Neural crest cell (in vitro differentiated cells): Measurements from ENCODE around the gene DAPK1. TPM values are rescaled to one million over a fixed set of nuclear protein-coding genes. Genes with fewer than 3 reads are reported as not detected.

ENCODE experiments used
- DNase-seq: peaks from one replicate; pipeline ENCODE4 v3.0.0; 2021; ENCODE audit warnings: low read depth, mixed read lengths, low spot score
- H3K27ac Mint-ChIP-seq: one replicate; pipeline ENCODE4 v1.8.0; 2021; ENCODE audit warnings: mild to moderate bottlenecking, mixed read lengths; ENCODE audit not compliant: unreplicated experiment
- H3K27me3 Mint-ChIP-seq: 2 replicates; pipeline ENCODE4 v1.8.0; 2021; ENCODE audit warnings: low read depth, mild to moderate bottlenecking, mixed read lengths
- H3K36me3 Mint-ChIP-seq: 2 replicates; pipeline ENCODE4 v1.8.0; 2021; ENCODE audit warnings: low read depth, mild to moderate bottlenecking, mixed read lengths
- H3K4me1 Mint-ChIP-seq: 2 replicates; pipeline ENCODE4 v1.8.0; 2021; ENCODE audit warnings: mixed read lengths
- H3K4me3 Mint-ChIP-seq: one replicate; pipeline ENCODE4 v1.8.0; 2021; ENCODE audit warnings: mild to moderate bottlenecking, mixed read lengths
- H3K9me3 Mint-ChIP-seq: 2 replicates; pipeline ENCODE4 v1.8.0; 2021; ENCODE audit warnings: mixed read lengths
- total RNA-seq: library from RNA; stranded (reverse); gene quantifications from 2 replicates; pipeline ENCODE4 v1.2.1, GENCODE V29; 2021
- TF ChIP-seq, protein P1 (sequence below): fragments of 200-600 bp; sonication (generic); conservative IDR thresholded peaks from 2 replicates; pipeline ENCODE4 v1.5.0; 2021; ENCODE audit warnings: antibody characterized with exemption, mild to moderate bottlenecking

The DAPK1 gene
- total RNA-seq, 1 donor from 2014 or later, result 62.7 TPM

DNA sequence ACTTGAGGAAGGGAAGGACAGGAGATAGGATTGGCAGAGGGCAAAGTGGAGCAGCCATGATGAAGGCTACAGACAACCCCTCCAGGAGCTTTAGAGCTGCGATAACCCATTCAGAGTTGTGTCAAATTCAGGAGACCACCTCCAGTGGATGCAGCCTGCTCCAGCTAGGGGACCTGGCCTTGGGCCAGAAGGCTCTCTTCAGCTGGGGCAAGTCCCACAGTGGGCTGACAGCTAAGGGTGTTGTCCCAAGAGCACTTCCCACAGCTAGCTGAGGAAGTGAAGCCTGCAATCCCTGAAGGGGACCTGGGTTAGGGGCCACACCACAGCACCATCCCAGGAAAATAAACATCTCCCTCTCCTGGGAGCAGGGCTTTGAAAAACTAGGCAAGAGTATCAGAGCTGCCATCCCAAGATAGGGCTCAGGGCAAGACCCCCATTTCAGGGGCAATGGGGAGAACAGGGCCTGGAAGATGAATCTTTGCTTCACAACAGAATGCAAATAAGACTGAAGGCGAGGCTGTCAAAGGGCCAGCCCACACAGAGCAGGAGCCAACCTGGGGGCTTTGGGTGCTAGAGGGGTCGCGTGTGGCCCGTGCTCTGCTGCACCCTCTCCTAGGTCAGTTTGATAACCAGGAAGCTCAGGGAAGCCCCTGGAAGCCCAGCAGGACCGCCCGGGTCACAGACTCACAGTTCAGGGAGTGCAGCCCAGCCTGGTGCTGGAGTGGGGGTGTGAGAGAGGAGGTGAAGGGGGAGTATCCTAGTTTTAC is 19.3 kb upstream of the DAPK1 start:
- H3K9me3 Mint-ChIP-seq, result no peaks in the 10 kb centered on the region
- no peak for DNase-seq
- H3K4me3 Mint-ChIP-seq, result no peak overlapping the region
- no peaks in the 10 kb centered on the region for H3K4me1 Mint-ChIP-seq
- H3K27ac Mint-ChIP-seq, result no peak overlapping the region
- TF ChIP-seq, protein P1, sequence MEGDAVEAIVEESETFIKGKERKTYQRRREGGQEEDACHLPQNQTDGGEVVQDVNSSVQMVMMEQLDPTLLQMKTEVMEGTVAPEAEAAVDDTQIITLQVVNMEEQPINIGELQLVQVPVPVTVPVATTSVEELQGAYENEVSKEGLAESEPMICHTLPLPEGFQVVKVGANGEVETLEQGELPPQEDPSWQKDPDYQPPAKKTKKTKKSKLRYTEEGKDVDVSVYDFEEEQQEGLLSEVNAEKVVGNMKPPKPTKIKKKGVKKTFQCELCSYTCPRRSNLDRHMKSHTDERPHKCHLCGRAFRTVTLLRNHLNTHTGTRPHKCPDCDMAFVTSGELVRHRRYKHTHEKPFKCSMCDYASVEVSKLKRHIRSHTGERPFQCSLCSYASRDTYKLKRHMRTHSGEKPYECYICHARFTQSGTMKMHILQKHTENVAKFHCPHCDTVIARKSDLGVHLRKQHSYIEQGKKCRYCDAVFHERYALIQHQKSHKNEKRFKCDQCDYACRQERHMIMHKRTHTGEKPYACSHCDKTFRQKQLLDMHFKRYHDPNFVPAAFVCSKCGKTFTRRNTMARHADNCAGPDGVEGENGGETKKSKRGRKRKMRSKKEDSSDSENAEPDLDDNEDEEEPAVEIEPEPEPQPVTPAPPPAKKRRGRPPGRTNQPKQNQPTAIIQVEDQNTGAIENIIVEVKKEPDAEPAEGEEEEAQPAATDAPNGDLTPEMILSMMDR, result no peak
- no peaks in the 10 kb centered on the region for H3K36me3 Mint-ChIP-seq
- H3K27me3 Mint-ChIP-seq, result peaks cover 2% of the 10 kb centered on the region

DNA sequence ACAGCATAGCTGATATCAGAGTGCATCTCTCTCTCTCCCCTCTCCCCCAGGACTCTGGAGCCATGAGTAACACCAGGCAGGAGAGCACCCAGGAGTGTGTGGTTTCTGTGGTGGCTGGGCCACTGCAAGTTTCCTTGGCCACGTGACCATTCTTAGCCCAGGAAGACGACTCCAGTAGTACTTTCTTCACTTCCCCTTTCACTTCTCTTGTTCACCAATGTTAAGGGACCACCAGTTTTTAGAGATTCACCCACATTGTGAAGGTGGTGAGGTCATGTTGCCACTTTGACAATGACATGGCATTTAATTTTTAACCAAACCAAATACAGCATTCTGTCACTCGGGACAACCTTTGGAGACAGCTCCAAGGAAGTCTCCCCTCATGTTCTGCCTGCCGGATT is 17.9 kb upstream of the DAPK1 start:
- no peak for DNase-seq
- H3K36me3 Mint-ChIP-seq, result no peaks in the 10 kb centered on the region
- H3K27ac Mint-ChIP-seq, result no peak overlapping the region
- H3K4me1 Mint-ChIP-seq, result no peaks in the 10 kb centered on the region
- TF ChIP-seq, protein P1, result no peak
- peaks cover 2% of the 10 kb centered on the region for H3K27me3 Mint-ChIP-seq
- H3K9me3 Mint-ChIP-seq, result no peaks in the 10 kb centered on the region
- H3K4me3 Mint-ChIP-seq, result no peak overlapping the region

DNA sequence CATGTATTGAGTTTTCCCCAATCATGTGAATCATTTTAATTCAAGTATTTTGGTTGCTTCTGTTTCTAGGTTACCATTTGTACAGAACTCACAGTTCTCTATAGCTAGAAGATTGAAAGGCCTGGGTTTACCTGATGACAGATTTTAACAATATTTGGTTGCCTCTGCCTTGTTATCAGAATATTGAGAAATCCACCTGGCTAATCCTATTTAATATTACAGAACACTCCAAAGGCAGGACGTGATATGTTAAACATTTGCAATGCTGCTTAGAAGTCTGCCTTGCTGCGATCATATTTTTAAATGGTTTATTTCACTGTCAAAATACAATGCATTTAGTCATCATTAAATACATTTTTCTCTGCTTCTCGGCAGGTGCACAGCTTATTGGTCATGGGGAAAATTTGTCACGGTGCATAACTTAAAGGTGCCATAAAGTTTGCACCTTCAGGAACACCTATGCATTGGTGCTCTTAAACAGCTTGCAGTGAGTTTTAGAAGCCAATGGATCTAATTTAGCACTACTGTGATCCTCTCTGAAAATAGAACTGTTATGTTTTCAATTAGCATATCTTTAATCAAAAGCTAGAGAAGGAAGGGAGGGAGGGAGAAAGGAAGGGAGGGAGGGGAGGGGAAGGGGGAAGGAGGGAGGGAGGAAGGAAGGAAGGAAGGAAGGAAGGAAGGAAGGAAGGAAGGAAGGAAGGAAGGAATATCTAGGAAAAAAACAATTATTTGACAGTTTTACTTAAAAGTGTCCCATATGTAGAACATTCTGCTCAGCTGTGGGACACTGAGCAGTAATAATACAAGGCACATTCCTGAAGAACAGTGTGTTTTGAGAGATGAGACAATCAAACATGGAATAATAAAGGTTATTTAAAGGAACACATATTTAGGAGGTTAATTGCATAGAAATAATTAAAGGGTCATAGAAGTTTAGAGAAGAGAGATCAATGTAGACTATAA is 15.5 kb upstream of the DAPK1 start:
- H3K36me3 Mint-ChIP-seq, result no peaks in the 10 kb centered on the region
- no peak overlapping the region for H3K27ac Mint-ChIP-seq
- no peaks in the 10 kb centered on the region for H3K9me3 Mint-ChIP-seq
- no peaks in the 10 kb centered on the region for H3K4me1 Mint-ChIP-seq
- H3K4me3 Mint-ChIP-seq, result no peak overlapping the region
- peaks cover 2% of the 10 kb centered on the region for H3K27me3 Mint-ChIP-seq
- TF ChIP-seq, protein P1, result no peak
- no peak for DNase-seq

DNA sequence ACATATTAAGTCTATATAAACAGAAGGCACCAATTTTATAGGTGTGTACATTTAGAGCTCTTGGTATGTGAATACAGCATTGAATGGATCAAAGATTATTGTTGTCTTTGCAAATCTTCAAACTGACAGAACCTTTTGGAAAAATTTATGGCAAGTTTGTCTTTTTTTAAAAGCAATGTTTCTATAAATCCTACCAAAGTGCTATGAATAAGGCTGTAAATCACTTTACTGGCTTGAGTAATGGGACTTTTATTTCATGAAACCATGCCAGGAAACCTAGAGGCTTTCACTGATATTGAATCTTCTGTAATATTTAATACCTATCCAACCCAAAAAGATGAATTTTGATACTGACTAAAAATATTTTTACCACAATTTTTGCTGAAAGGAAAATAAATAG is 7.4 kb upstream of the DAPK1 start:
- TF ChIP-seq, protein P1, result no peak
- peaks cover 33% of the 10 kb centered on the region for H3K27me3 Mint-ChIP-seq
- H3K36me3 Mint-ChIP-seq, result no peaks in the 10 kb centered on the region
- no peak for DNase-seq
- no peak overlapping the region for H3K27ac Mint-ChIP-seq
- H3K4me1 Mint-ChIP-seq, result no peaks in the 10 kb centered on the region
- H3K9me3 Mint-ChIP-seq, result no peaks in the 10 kb centered on the region
- no peak overlapping the region for H3K4me3 Mint-ChIP-seq

DNA sequence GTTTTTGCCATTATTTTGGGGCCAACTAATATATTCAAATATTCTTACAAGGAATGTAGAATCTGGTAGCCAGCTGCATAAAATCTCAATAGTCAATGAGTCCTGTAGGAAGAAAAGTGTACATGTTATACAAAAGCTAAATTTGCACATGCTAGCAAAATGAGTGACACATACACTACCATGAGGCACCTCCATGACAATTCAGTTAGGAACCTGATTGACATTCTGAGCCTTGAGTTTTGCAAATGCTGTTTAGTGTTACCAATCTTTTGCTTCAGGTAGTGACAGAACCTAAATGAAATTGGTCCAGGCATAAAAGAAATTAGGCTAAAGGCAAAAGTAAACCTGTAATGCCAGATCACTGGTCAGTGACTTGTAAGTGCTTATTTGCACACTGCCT is 6.8 kb upstream of the DAPK1 start:
- H3K27ac Mint-ChIP-seq, result no peak overlapping the region
- no peak for DNase-seq
- no peaks in the 10 kb centered on the region for H3K36me3 Mint-ChIP-seq
- H3K4me1 Mint-ChIP-seq, result no peaks in the 10 kb centered on the region
- peaks cover 37% of the 10 kb centered on the region for H3K27me3 Mint-ChIP-seq
- no peak overlapping the region for H3K4me3 Mint-ChIP-seq
- no peaks in the 10 kb centered on the region for H3K9me3 Mint-ChIP-seq
- TF ChIP-seq, protein P1, result no peak
